ENCODE measurements around the gene ZNF699.

DNA sequence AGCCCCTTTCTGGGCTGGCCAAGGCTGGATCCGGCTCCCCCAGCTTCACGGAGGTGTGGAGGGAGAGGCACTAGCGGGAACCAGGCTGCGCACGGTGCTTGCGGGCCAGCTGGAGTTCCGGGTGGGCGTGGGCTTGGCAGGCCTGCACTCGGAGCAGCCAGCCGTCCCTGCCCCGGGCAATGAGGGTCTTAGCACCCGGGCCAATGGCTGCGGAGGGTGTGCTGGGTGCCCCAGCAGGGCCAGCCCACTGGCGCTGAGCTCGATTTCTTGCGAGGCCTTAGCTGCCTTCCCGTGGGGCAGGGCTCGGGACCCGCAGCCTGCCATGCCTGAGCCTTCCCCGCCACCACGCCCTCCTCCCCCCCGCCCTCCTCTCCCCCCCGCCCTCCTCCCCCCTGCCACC, 11.7 kb upstream of the ZNF699 start:
- TF ChIP-seq POLR2A (IDR thresholded peaks at IDR 0.05), result no peak
- TF ChIP-seq, protein P1, sequence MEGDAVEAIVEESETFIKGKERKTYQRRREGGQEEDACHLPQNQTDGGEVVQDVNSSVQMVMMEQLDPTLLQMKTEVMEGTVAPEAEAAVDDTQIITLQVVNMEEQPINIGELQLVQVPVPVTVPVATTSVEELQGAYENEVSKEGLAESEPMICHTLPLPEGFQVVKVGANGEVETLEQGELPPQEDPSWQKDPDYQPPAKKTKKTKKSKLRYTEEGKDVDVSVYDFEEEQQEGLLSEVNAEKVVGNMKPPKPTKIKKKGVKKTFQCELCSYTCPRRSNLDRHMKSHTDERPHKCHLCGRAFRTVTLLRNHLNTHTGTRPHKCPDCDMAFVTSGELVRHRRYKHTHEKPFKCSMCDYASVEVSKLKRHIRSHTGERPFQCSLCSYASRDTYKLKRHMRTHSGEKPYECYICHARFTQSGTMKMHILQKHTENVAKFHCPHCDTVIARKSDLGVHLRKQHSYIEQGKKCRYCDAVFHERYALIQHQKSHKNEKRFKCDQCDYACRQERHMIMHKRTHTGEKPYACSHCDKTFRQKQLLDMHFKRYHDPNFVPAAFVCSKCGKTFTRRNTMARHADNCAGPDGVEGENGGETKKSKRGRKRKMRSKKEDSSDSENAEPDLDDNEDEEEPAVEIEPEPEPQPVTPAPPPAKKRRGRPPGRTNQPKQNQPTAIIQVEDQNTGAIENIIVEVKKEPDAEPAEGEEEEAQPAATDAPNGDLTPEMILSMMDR (IDR thresholded peaks at IDR 0.05), result no peak
- no peak for TF ChIP-seq POLR2AphosphoS5 (IDR thresholded peaks at IDR 0.05; ENCODE audit: insufficient read depth in 1 of 2, low read depth in 1 of 2)

All from vagina (tissue), 2 donors.